Measurements from ENCODE around the gene TSN. TPM values are rescaled to one million over a fixed set of nuclear protein-coding genes. Genes with fewer than 3 reads are reported as not detected.

TSN gene
- total and polyA plus RNA-seq, 9 of the 15 experiments (the other 6 are each of a cell fraction or from before 2014, with no cell fraction given), result 63.2 to 152 (median 95.2) TPM

DNA sequence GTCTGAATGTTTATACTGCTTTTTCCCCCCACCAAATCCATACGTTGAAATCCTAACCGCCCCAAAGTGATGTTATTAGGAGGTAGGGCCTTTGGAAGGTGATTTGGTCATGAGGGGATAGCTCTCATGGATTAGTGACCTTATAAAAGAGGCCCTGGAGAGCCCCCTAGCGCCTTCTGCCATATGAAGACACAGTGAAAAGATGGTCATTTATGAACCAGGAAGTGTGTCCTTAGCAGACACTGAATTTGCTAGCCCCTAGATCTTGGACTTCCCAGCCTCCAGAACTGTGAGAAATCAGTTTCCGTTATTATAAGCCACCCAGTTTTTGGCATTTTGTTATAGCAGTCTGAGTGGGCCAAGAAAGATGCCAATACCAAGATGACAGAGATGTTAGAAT lies 7.2 kb upstream of the TSN start (continued):
- TF ChIP-seq SMAD3 (CRISPR knock-in tag; conservative IDR thresholded peaks at IDR 0.05), result no peak
- TF ChIP-seq NCOR1 (IDR thresholded peaks at IDR 0.05), result 0 out of 2 replicates have a peak, but pooled peaks have one; percentile 8
- TF ChIP-seq JUND (IDR thresholded peaks at IDR 0.05; ENCODE audit: borderline replicate concordance, low read depth, low read length), result 0 out of 2 replicates have a peak, but pooled peaks have one; percentile 17
- TF ChIP-seq JUND (tag; IDR thresholded peaks at IDR 0.05; ENCODE audit: borderline replicate concordance, low read depth, low read length), result no peak
- TF ChIP-seq ZNF764 (CRISPR knock-in tag; IDR thresholded peaks at IDR 0.05; ENCODE audit: low read depth), result no peak
- TF ChIP-seq SNRNP70 (optimal IDR thresholded peaks at IDR 0.05; ENCODE audit: low read depth, low read length), result no peak
- peak; percentile 70 for TF ChIP-seq ELF1 (tag; IDR thresholded peaks at IDR 0.05)
- TF ChIP-seq, protein P1, sequence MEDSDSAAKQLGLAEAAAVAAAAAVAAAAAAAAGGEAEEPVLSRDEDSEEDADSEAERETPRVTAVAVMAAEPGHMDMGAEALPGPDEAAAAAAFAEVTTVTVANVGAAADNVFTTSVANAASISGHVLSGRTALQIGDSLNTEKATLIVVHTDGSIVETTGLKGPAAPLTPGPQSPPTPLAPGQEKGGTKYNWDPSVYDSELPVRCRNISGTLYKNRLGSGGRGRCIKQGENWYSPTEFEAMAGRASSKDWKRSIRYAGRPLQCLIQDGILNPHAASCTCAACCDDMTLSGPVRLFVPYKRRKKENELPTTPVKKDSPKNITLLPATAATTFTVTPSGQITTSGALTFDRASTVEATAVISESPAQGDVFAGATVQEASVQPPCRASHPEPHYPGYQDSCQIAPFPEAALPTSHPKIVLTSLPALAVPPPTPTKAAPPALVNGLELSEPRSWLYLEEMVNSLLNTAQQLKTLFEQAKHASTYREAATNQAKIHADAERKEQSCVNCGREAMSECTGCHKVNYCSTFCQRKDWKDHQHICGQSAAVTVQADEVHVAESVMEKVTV (CRISPR knock-in tag; IDR thresholded peaks at IDR 0.05), result peak; percentile 30; the same call in 1 of the 2 replicates
- TF ChIP-seq SPI1 (IDR thresholded peaks at IDR 0.05; ENCODE audit: borderline replicate concordance, low read depth, low read length), result 0 out of 2 replicates have a peak, but pooled peaks have one; percentile 39
- TF ChIP-seq, protein P2, sequence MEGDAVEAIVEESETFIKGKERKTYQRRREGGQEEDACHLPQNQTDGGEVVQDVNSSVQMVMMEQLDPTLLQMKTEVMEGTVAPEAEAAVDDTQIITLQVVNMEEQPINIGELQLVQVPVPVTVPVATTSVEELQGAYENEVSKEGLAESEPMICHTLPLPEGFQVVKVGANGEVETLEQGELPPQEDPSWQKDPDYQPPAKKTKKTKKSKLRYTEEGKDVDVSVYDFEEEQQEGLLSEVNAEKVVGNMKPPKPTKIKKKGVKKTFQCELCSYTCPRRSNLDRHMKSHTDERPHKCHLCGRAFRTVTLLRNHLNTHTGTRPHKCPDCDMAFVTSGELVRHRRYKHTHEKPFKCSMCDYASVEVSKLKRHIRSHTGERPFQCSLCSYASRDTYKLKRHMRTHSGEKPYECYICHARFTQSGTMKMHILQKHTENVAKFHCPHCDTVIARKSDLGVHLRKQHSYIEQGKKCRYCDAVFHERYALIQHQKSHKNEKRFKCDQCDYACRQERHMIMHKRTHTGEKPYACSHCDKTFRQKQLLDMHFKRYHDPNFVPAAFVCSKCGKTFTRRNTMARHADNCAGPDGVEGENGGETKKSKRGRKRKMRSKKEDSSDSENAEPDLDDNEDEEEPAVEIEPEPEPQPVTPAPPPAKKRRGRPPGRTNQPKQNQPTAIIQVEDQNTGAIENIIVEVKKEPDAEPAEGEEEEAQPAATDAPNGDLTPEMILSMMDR (IDR thresholded peaks at IDR 0.05 in 2 of 3, conservative IDR thresholded peaks at IDR 0.05 in 1 of 3; ENCODE audit: insufficient read depth in 2 of 3, low read depth in 1 of 3, low read length in 3 of 3), result peak; percentile 65 to 72 (median 66)
- no peak for TF ChIP-seq SMARCB1 (IDR thresholded peaks at IDR 0.05; ENCODE audit: insufficient read length, low read depth)
- TF ChIP-seq, protein P3, sequence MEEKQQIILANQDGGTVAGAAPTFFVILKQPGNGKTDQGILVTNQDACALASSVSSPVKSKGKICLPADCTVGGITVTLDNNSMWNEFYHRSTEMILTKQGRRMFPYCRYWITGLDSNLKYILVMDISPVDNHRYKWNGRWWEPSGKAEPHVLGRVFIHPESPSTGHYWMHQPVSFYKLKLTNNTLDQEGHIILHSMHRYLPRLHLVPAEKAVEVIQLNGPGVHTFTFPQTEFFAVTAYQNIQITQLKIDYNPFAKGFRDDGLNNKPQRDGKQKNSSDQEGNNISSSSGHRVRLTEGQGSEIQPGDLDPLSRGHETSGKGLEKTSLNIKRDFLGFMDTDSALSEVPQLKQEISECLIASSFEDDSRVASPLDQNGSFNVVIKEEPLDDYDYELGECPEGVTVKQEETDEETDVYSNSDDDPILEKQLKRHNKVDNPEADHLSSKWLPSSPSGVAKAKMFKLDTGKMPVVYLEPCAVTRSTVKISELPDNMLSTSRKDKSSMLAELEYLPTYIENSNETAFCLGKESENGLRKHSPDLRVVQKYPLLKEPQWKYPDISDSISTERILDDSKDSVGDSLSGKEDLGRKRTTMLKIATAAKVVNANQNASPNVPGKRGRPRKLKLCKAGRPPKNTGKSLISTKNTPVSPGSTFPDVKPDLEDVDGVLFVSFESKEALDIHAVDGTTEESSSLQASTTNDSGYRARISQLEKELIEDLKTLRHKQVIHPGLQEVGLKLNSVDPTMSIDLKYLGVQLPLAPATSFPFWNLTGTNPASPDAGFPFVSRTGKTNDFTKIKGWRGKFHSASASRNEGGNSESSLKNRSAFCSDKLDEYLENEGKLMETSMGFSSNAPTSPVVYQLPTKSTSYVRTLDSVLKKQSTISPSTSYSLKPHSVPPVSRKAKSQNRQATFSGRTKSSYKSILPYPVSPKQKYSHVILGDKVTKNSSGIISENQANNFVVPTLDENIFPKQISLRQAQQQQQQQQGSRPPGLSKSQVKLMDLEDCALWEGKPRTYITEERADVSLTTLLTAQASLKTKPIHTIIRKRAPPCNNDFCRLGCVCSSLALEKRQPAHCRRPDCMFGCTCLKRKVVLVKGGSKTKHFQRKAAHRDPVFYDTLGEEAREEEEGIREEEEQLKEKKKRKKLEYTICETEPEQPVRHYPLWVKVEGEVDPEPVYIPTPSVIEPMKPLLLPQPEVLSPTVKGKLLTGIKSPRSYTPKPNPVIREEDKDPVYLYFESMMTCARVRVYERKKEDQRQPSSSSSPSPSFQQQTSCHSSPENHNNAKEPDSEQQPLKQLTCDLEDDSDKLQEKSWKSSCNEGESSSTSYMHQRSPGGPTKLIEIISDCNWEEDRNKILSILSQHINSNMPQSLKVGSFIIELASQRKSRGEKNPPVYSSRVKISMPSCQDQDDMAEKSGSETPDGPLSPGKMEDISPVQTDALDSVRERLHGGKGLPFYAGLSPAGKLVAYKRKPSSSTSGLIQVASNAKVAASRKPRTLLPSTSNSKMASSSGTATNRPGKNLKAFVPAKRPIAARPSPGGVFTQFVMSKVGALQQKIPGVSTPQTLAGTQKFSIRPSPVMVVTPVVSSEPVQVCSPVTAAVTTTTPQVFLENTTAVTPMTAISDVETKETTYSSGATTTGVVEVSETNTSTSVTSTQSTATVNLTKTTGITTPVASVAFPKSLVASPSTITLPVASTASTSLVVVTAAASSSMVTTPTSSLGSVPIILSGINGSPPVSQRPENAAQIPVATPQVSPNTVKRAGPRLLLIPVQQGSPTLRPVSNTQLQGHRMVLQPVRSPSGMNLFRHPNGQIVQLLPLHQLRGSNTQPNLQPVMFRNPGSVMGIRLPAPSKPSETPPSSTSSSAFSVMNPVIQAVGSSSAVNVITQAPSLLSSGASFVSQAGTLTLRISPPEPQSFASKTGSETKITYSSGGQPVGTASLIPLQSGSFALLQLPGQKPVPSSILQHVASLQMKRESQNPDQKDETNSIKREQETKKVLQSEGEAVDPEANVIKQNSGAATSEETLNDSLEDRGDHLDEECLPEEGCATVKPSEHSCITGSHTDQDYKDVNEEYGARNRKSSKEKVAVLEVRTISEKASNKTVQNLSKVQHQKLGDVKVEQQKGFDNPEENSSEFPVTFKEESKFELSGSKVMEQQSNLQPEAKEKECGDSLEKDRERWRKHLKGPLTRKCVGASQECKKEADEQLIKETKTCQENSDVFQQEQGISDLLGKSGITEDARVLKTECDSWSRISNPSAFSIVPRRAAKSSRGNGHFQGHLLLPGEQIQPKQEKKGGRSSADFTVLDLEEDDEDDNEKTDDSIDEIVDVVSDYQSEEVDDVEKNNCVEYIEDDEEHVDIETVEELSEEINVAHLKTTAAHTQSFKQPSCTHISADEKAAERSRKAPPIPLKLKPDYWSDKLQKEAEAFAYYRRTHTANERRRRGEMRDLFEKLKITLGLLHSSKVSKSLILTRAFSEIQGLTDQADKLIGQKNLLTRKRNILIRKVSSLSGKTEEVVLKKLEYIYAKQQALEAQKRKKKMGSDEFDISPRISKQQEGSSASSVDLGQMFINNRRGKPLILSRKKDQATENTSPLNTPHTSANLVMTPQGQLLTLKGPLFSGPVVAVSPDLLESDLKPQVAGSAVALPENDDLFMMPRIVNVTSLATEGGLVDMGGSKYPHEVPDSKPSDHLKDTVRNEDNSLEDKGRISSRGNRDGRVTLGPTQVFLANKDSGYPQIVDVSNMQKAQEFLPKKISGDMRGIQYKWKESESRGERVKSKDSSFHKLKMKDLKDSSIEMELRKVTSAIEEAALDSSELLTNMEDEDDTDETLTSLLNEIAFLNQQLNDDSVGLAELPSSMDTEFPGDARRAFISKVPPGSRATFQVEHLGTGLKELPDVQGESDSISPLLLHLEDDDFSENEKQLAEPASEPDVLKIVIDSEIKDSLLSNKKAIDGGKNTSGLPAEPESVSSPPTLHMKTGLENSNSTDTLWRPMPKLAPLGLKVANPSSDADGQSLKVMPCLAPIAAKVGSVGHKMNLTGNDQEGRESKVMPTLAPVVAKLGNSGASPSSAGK (IDR thresholded peaks at IDR 0.05), result no peak
- 0 out of 2 replicates have a peak, but pooled peaks have one; percentile 19 for TF ChIP-seq SMC3 (conservative IDR thresholded peaks at IDR 0.05; ENCODE audit: insufficient read depth, low read depth, low read length)
